H1 (cell line): Measurements from ENCODE around the gene IKZF5.

ENCODE experiments used
- ASH2L ChIP-seq: fragments of 200-600, 300-600 bp; sonication (generic); IDR thresholded peaks from one replicate; pipeline ENCODE4 v1.7.1; 2017; ENCODE audit warnings: low read length
- BRCA1 ChIP-seq: IDR thresholded peaks from 2 replicates; pipeline ENCODE4 v1.6.1; 2012; ENCODE audit warnings: low read depth, low read length, improper control_type of control experiment
- CEBPB ChIP-seq: IDR thresholded peaks from 2 replicates; pipeline ENCODE4 v1.6.1; 2012; ENCODE audit warnings: low read depth, low read length
- TF ChIP-seq, protein P1 (sequence below), 3 experiments: IDR thresholded peaks; 1 replicate in 2 of 3; 2 replicates in 1 of 3; pipeline versions ENCODE4 v1.5.1 to v1.6.1; 2011; ENCODE audit warnings: low read length in 3 of 3, mild to moderate bottlenecking in 3 of 3, inconsistent platforms in 2 of 3, low read depth in 1 of 3, moderate library complexity in 1 of 3; ENCODE audit not compliant: insufficient read depth in 1 of 3; ENCODE audit errors: control extremely low read depth in 1 of 3

DNA sequence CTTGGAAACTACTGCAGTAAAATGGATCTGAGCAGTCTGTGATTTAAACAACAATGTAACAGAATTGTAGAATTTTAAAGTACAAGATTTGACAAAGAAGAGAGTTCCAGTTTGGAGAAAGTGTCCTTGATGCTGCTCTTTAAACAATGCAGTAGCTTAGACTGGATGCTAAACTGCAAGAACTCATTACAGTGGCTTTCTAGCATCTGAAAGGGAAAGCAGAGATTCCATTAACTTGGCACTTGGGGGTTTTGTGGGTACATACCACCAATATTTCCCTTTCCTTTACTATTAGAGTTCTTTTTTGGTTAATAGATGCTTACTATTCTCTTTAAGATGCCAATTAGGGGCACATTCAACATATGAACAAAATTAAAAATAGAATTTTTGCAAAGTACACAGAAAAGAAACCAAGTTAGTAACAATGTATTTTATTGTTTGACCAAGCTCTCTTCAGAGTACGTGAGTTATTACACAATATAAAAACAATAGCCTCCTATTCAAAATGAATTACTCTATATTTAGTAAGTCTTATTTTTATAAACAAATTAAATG, 16.5 kb downstream of the IKZF5 start:
- TF ChIP-seq ASH2L (no peak), CEBPB (no peak), BRCA1 (no peak)
- TF ChIP-seq, protein P1, sequence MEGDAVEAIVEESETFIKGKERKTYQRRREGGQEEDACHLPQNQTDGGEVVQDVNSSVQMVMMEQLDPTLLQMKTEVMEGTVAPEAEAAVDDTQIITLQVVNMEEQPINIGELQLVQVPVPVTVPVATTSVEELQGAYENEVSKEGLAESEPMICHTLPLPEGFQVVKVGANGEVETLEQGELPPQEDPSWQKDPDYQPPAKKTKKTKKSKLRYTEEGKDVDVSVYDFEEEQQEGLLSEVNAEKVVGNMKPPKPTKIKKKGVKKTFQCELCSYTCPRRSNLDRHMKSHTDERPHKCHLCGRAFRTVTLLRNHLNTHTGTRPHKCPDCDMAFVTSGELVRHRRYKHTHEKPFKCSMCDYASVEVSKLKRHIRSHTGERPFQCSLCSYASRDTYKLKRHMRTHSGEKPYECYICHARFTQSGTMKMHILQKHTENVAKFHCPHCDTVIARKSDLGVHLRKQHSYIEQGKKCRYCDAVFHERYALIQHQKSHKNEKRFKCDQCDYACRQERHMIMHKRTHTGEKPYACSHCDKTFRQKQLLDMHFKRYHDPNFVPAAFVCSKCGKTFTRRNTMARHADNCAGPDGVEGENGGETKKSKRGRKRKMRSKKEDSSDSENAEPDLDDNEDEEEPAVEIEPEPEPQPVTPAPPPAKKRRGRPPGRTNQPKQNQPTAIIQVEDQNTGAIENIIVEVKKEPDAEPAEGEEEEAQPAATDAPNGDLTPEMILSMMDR (IDR thresholded peaks at IDR 0.05; ENCODE audit: control extremely low read depth in 1 of 3, insufficient read depth in 1 of 3, low read depth in 1 of 3, low read length in 3 of 3) = no peak
